ENCODE data around the gene HSBP1.

The HSBP1 gene

GRCh38 chr16:83804366-83804765 is 3.4 kb upstream of the HSBP1 start:
- no peak for DNase-seq

- DNase-seq, result no peak
These were observed 1.7 kb upstream of the HSBP1 start for GRCh38 chr16:83806036-83806435.

- DNase-seq, result no peak
These were observed 1.0 kb upstream of the HSBP1 start for GRCh38 chr16:83806731-83807130.

- DNase-seq, result no peak
These were observed 460 bp upstream of the HSBP1 start for GRCh38 chr16:83807327-83807709.

- DNase-seq, result no peak
These were observed 816 bp downstream of the HSBP1 start for GRCh38 chr16:83808573-83809014.

- no peak for DNase-seq
These were observed 1.3 kb downstream of the HSBP1 start for GRCh38 chr16:83809092-83809491.

GRCh38 chr16:83810901-83811300 is 3.1 kb downstream of the HSBP1 start:
- DNase-seq, result no peak

GRCh38 chr16:83813823-83814658 is 6.3 kb downstream of the HSBP1 start:
- DNase-seq, result no peak

- DNase-seq, result no peak
These were observed 6.8 kb downstream of the HSBP1 start for GRCh38 chr16:83814659-83814985.

GRCh38 chr16:83817022-83817421 is 9.2 kb downstream of the HSBP1 start:
- DNase-seq, result no peak

- DNase-seq, result no peak
These were observed 10.5 kb downstream of the HSBP1 start for GRCh38 chr16:83818276-83818675.

GRCh38 chr16:83819361-83819760 is 11.6 kb downstream of the HSBP1 start:
- DNase-seq, result no peak

- peak; percentile 71 for DNase-seq
These were observed 18.6 kb downstream of the HSBP1 start for GRCh38 chr16:83826146-83826913.

GRCh38 chr16:83830091-83830768 is 22.5 kb downstream of the HSBP1 start:
- DNase-seq, result no peak

GRCh38 chr16:83830769-83831455 is 23.1 kb downstream of the HSBP1 start:
- DNase-seq, result no peak

GRCh38 chr16:83831456-83831987 is 23.7 kb downstream of the HSBP1 start:
- no peak for DNase-seq

- no peak for DNase-seq
These were observed 26.1 kb downstream of the HSBP1 start for GRCh38 chr16:83833921-83834320.

- no peak for DNase-seq
These were observed 28.1 kb downstream of the HSBP1 start for GRCh38 chr16:83835586-83836566.

GRCh38 chr16:83837566-83837965 is 29.8 kb downstream of the HSBP1 start:
- DNase-seq, result no peak

GRCh38 chr16:83838151-83838550 is 30.4 kb downstream of the HSBP1 start:
- DNase-seq, result no peak

GRCh38 chr16:83839561-83839960 is 31.8 kb downstream of the HSBP1 start:
- no peak for DNase-seq
